H9 (cell line): ENCODE data around the gene PPM1M. TPM values are rescaled to one million over a fixed set of nuclear protein-coding genes. Genes with fewer than 3 reads are reported as not detected.
"Not testable (repeated sequence)": the region's sequence is repeated elsewhere in the genome, so short reads cannot be mapped to it uniquely, and the experiment has no call there.

Experiments
- DNase-seq: peaks from one replicate; pipeline ENCODE4 v3.0.0-alpha.2; 2017
- H2AFZ ChIP-seq: one replicate; pipeline ENCODE4 v1.6.1; 2013; ENCODE audit warnings: mild to moderate bottlenecking, low read length, control low read depth, moderate library complexity
- H2AK5ac ChIP-seq: 2 replicates; pipeline ENCODE4 v1.6.1; 2013; ENCODE audit warnings: low read length, control low read depth, mixed read lengths; ENCODE audit not compliant: insufficient read length
- H2BK120ac ChIP-seq: one replicate; pipeline ENCODE4 v1.6.1; 2013; ENCODE audit warnings: low read depth, mild to moderate bottlenecking, low read length, control low read depth, inconsistent platforms; ENCODE audit not compliant: poor library complexity, severe bottlenecking
- H2BK12ac ChIP-seq: 2 replicates; pipeline ENCODE4 v1.6.1; 2013; ENCODE audit warnings: low read length, control low read depth, mixed read lengths, low read depth; ENCODE audit not compliant: insufficient read length
- H2BK15ac ChIP-seq: 2 replicates; pipeline ENCODE4 v1.6.1; 2013; ENCODE audit warnings: low read depth, low read length, control low read depth
- H2BK20ac ChIP-seq: one replicate; pipeline ENCODE4 v1.6.1; 2013; ENCODE audit warnings: low read depth, mild to moderate bottlenecking, low read length, control low read depth, inconsistent platforms; ENCODE audit not compliant: poor library complexity, severe bottlenecking
- H2BK5ac ChIP-seq: 2 replicates; pipeline ENCODE4 v1.6.1; 2013; ENCODE audit warnings: low read length, control low read depth, mixed read lengths; ENCODE audit not compliant: insufficient read length
- H3K14ac ChIP-seq: 2 replicates; pipeline ENCODE4 v1.6.1; 2013; ENCODE audit warnings: low read length, control low read depth; ENCODE audit not compliant: insufficient read depth
- H3K18ac ChIP-seq: 2 replicates; pipeline ENCODE4 v1.6.1; 2013; ENCODE audit warnings: low read depth, mild to moderate bottlenecking, mixed read lengths, low read length, control low read depth; ENCODE audit not compliant: insufficient read length
- H3K23ac ChIP-seq: 2 replicates; pipeline ENCODE4 v1.6.1; 2013; ENCODE audit warnings: low read length, control low read depth, mixed read lengths, low read depth; ENCODE audit not compliant: insufficient read length
- H3K23me2 ChIP-seq: 2 replicates; pipeline ENCODE4 v1.6.1; 2013; ENCODE audit warnings: low read depth, mild to moderate bottlenecking, mixed read lengths, low read length, control low read depth; ENCODE audit not compliant: insufficient read length, poor library complexity, severe bottlenecking
- H3K27ac ChIP-seq: 2 replicates; pipeline ENCODE4 v1.5.1; 2013; ENCODE audit warnings: low read length, control low read depth, mixed read lengths, low read depth; ENCODE audit not compliant: insufficient read length
- H3K27me3 ChIP-seq: 2 replicates; pipeline ENCODE4 v1.6.1; 2013; ENCODE audit warnings: low read length, control low read depth, inconsistent platforms; ENCODE audit not compliant: insufficient read depth
- H3K4ac ChIP-seq: 2 replicates; pipeline ENCODE4 v1.6.1; 2013; ENCODE audit warnings: low read depth, mild to moderate bottlenecking, control low read depth, inconsistent platforms, low read length, moderate library complexity
- H3K4me1 ChIP-seq: 2 replicates; pipeline ENCODE4 v1.6.1; 2013; ENCODE audit warnings: low read length, control low read depth, inconsistent platforms; ENCODE audit not compliant: insufficient read depth
- H3K4me2 ChIP-seq: 2 replicates; pipeline ENCODE4 v1.6.1; 2013; ENCODE audit warnings: low read length, control low read depth, mixed read lengths; ENCODE audit not compliant: insufficient read length, insufficient read depth
- H3K56ac ChIP-seq: 2 replicates; pipeline ENCODE4 v1.6.1; 2013; ENCODE audit warnings: low read depth, mild to moderate bottlenecking, mixed read lengths, low read length, control low read depth; ENCODE audit not compliant: insufficient read length
- H3K79me1 ChIP-seq: 2 replicates; pipeline ENCODE4 v1.6.1; 2013; ENCODE audit warnings: low read depth, mild to moderate bottlenecking, moderate library complexity, low read length, control low read depth, inconsistent platforms; ENCODE audit not compliant: insufficient read depth, poor library complexity, severe bottlenecking
- H3K79me2 ChIP-seq: 2 replicates; pipeline ENCODE4 v1.6.1; 2013; ENCODE audit warnings: low read length, control low read depth, inconsistent platforms; ENCODE audit not compliant: insufficient read depth
- H3K9ac ChIP-seq: 2 replicates; pipeline ENCODE4 v1.6.1; 2013; ENCODE audit warnings: low read length, control low read depth, mixed read lengths; ENCODE audit not compliant: insufficient read length; ENCODE audit errors: extremely low read depth
- H3K9me3 ChIP-seq: one replicate; pipeline ENCODE4 v1.6.1; 2013; ENCODE audit warnings: low read depth, low read length, inconsistent platforms; ENCODE audit not compliant: control insufficient read depth
- H3T11ph ChIP-seq: one replicate; pipeline ENCODE4 v1.6.1; 2013; ENCODE audit warnings: mild to moderate bottlenecking, low read length, control low read depth, inconsistent platforms
- H4K20me1 ChIP-seq: one replicate; pipeline ENCODE4 v1.6.1; 2013; ENCODE audit not compliant: control insufficient read depth, insufficient read length, insufficient read depth
- H4K5ac ChIP-seq: 2 replicates; pipeline ENCODE4 v1.6.1; 2013; ENCODE audit warnings: low read depth, mild to moderate bottlenecking, mixed read lengths, low read length, control low read depth; ENCODE audit not compliant: insufficient read length
- H4K8ac ChIP-seq: replicated peaks from 2 replicates; pipeline ENCODE4 v1.6.1; 2013; ENCODE audit warnings: low read length, control low read depth, mixed read lengths, low read depth; ENCODE audit not compliant: insufficient read length
- H4K91ac ChIP-seq: 2 replicates; pipeline ENCODE4 v1.6.1; 2013; ENCODE audit warnings: low read depth, mild to moderate bottlenecking, moderate library complexity, mixed read lengths, low read length, control low read depth; ENCODE audit not compliant: insufficient read length
- H3K27ac Mint-ChIP-seq, 3 experiments: 2 replicates in 2 of 3; 3 replicates in 1 of 3; pipeline ENCODE4 v1.8.0; 2020 to 2021; ENCODE audit warnings: mixed read lengths in 3 of 3, mild to moderate bottlenecking in 1 of 3, moderate library complexity in 1 of 3
- H3K27me3 Mint-ChIP-seq: 2 replicates; pipeline ENCODE4 v1.8.0; 2021; ENCODE audit warnings: low read depth, mild to moderate bottlenecking, moderate library complexity, mixed read lengths
- H3K36me3 Mint-ChIP-seq, 3 experiments: 2 replicates in 2 of 3; 3 replicates in 1 of 3; pipeline ENCODE4 v1.8.0; 2020 to 2021; ENCODE audit warnings: low read depth in 3 of 3, mixed read lengths in 3 of 3; ENCODE audit not compliant: insufficient read depth in 1 of 3
- H3K4me1 Mint-ChIP-seq, 2 experiments: 2 replicates each; pipeline ENCODE4 v1.8.0; 2020; ENCODE audit warnings: mixed read lengths in 2 of 2
- H3K4me3 Mint-ChIP-seq, 2 experiments: 2 replicates in 1 of 2; 3 replicates in 1 of 2; pipeline ENCODE4 v1.8.0; 2020 to 2021; ENCODE audit warnings: mild to moderate bottlenecking in 2 of 2, mixed read lengths in 2 of 2, moderate library complexity in 1 of 2
- H3K9me3 Mint-ChIP-seq, 2 experiments: 2 replicates in 1 of 2; 3 replicates in 1 of 2; pipeline ENCODE4 v1.8.0; 2020; ENCODE audit warnings: mild to moderate bottlenecking in 2 of 2, mixed read lengths in 2 of 2, moderate library complexity in 1 of 2
- CTCF ChIP-seq: fragments of 200-600 bp; sonication (generic); conservative IDR thresholded peaks from 3 replicates; pipeline ENCODE4 v1.8.0; 2021; ENCODE audit warnings: antibody characterized with exemption, mild to moderate bottlenecking
- WGBS: extraction: QIAGEN DNeasy Blood & Tissue Kit; methylation state at CpG from one replicate; pipeline ENCODE4 v1.1.7; 2013; ENCODE audit warnings: missing lambda C conversion rate, low lambda C conversion rate, mixed read lengths; ENCODE audit not compliant: insufficient read length; ENCODE audit errors: extremely low coverage; 5-methylcytosine and 5-hydroxymethylcytosine counted together
- total RNA-seq: library from RNA; stranded (reverse); gene quantifications from 2 replicates; pipeline ENCODE4 v1.2.1, GENCODE V29; 2021

The PPM1M gene
- total RNA-seq, 1 experiment from 2014 or later, result 7.4 TPM

GRCh38 chr3:52283306-52283705, 37.7 kb downstream of the PPM1M start:
- Histone ChIP-seq H3K18ac (no peak overlapping the region), H2AFZ (no peak overlapping the region), H3K23ac (no peak overlapping the region), H2BK15ac (no peak overlapping the region), H2BK120ac (no peak overlapping the region), H3K23me2 (peaks cover 3% of the 10 kb centered on the region), H3K27me3 (no peaks in the 10 kb centered on the region), H3K79me1 (no peaks in the 10 kb centered on the region), H3K9me3 (no peaks in the 10 kb centered on the region), H3K4ac (no peak overlapping the region), H3K56ac (no peak overlapping the region), H2BK20ac (no peak overlapping the region), H3K9ac (no peak overlapping the region), H4K8ac (no peak overlapping the region), H2BK5ac (no peak overlapping the region), H3K14ac (no peak overlapping the region), H3K27ac (no peak overlapping the region), H4K5ac (no peak overlapping the region), H2BK12ac (no peak overlapping the region), H3T11ph (no peak overlapping the region), H3K79me2 (no peaks in the 10 kb centered on the region), H4K20me1 (no peaks in the 10 kb centered on the region), H3K4me1 (no peaks in the 10 kb centered on the region), H3K4me2 (no peak overlapping the region), H2AK5ac (no peak overlapping the region), H4K91ac (no peak overlapping the region)
- H3K9me3 Mint-ChIP-seq, result no peaks in the 10 kb centered on the region
- no peak overlapping the region for H3K27ac Mint-ChIP-seq
- H3K4me1 Mint-ChIP-seq, result peaks cover 19 to 21% of the 10 kb centered on the region in 2 experiments
- H3K4me3 Mint-ChIP-seq, result no peak overlapping the region
- no peaks in the 10 kb centered on the region for H3K27me3 Mint-ChIP-seq
- no CpG with 5 or more reads among the region's 1 CpG for WGBS
- H3K36me3 Mint-ChIP-seq, result peaks cover 0 to 1% (median 0%) of the 10 kb centered on the region in 3 experiments; a peak in 2 of 7 replicates
- TF ChIP-seq CTCF, result no peak
- DNase-seq, result no peak

- H3K9ac ChIP-seq, H3K27ac ChIP-seq, H3T11ph ChIP-seq, H3K4me3 Mint-ChIP-seq, H2BK15ac ChIP-seq, H3K4me2 ChIP-seq, H2BK20ac ChIP-seq, H3K79me1 ChIP-seq, H3K23ac ChIP-seq, H3K18ac ChIP-seq, H4K91ac ChIP-seq, DNase-seq, H3K23me2 ChIP-seq, H2AFZ ChIP-seq, H4K5ac ChIP-seq, H3K9me3 Mint-ChIP-seq, H4K8ac ChIP-seq, H3K36me3 Mint-ChIP-seq, H3K4ac ChIP-seq, H3K14ac ChIP-seq, H3K27me3 ChIP-seq, H3K4me1 ChIP-seq, H3K9me3 ChIP-seq, H3K27ac Mint-ChIP-seq, H2BK12ac ChIP-seq, H4K20me1 ChIP-seq, H2AK5ac ChIP-seq, H3K56ac ChIP-seq, H2BK120ac ChIP-seq, H2BK5ac ChIP-seq, H3K79me2 ChIP-seq, H3K27me3 Mint-ChIP-seq: not testable (repeated sequence)
- H3K4me1 Mint-ChIP-seq, result peaks cover 19 to 23% of the 10 kb centered on the region in 2 experiments
- WGBS, result no CpG with 5 or more reads among the region's 4 CpGs
Observed at GRCh38 chr3:52284051-52284450, 38.5 kb downstream of the PPM1M start.
